AG08396 (cell line): Measurements from ENCODE around the gene OR5K4.
A peak's percentile ranks its signal among the peaks of the same experiment; 100 is the strongest.

Source experiments
- DNase-seq: peaks from one replicate; pipeline ENCODE4 v3.0.0; 2012; ENCODE audit warnings: low spot score, mixed read lengths

OR5K4 gene

GRCh38 chr3:98353554-98353953, at the start of gene OR5K4:
OR5K4 (plus strand) TSS chr3:98353854; CDS start chr3:98353854, 0 bp downstream.
- no peak for DNase-seq

- no peak for DNase-seq
Observed at GRCh38 chr3:98322101-98322500, 31.6 kb upstream of the OR5K4 start.

- DNase-seq = no peak
Observed at GRCh38 chr3:98322686-98323085, 31.0 kb upstream of the OR5K4 start.

GRCh38 chr3:98323425-98323824, 30.2 kb upstream of the OR5K4 start:
- DNase-seq = no peak

GRCh38 chr3:98325055-98325454, 28.6 kb upstream of the OR5K4 start:
- DNase-seq = no peak

- DNase-seq = no peak
Observed at GRCh38 chr3:98326105-98326893, 27.4 kb upstream of the OR5K4 start.

GRCh38 chr3:98326945-98327344, 26.7 kb upstream of the OR5K4 start:
- no peak for DNase-seq

GRCh38 chr3:98328933-98329332, 24.7 kb upstream of the OR5K4 start:
- no peak for DNase-seq

- peak; percentile 34 for DNase-seq
Observed at GRCh38 chr3:98329392-98330124, 24.1 kb upstream of the OR5K4 start.

- no peak for DNase-seq
Observed at GRCh38 chr3:98331329-98331728, 22.3 kb upstream of the OR5K4 start.

- DNase-seq = no peak
Observed at GRCh38 chr3:98333989-98334606, 19.6 kb upstream of the OR5K4 start.

- DNase-seq = no peak
Observed at GRCh38 chr3:98339031-98339430, 14.6 kb upstream of the OR5K4 start.

- no peak for DNase-seq
Observed at GRCh38 chr3:98341758-98342157, 11.9 kb upstream of the OR5K4 start.

GRCh38 chr3:98343647-98344507, 9.8 kb upstream of the OR5K4 start:
- peak; percentile 22 for DNase-seq

- no peak for DNase-seq
Observed at GRCh38 chr3:98350082-98350481, 3.6 kb upstream of the OR5K4 start.

GRCh38 chr3:98359250-98359649, 5.6 kb downstream of the OR5K4 start:
- no peak for DNase-seq

GRCh38 chr3:98359993-98360675, 6.5 kb downstream of the OR5K4 start:
- no peak for DNase-seq

- no peak for DNase-seq
Observed at GRCh38 chr3:98360681-98361080, 7.0 kb downstream of the OR5K4 start.

- no peak for DNase-seq
Observed at GRCh38 chr3:98361289-98361688, 7.6 kb downstream of the OR5K4 start.

GRCh38 chr3:98367464-98368246, 14.0 kb downstream of the OR5K4 start:
- DNase-seq = no peak

- no peak for DNase-seq
Observed at GRCh38 chr3:98371186-98371585, 17.5 kb downstream of the OR5K4 start.
